ENCODE data around the gene TMEM134. TPM values are rescaled to one million over a fixed set of nuclear protein-coding genes. Genes with fewer than 3 reads are reported as not detected.
"Not testable (repeated sequence)": the region's sequence is repeated elsewhere in the genome, so short reads cannot be mapped to it uniquely, and the experiment has no call there.

The TMEM134 gene
- polyA plus RNA-seq, 5 donors: 34.8 to 67.1 (median 47.5) TPM

GRCh38 chr11:67489203-67489884, 20.3 kb upstream of the TMEM134 start:
- DNase-seq: no peak

- DNase-seq: no peak
Measured at GRCh38 chr11:67486481-67487195, 17.6 kb upstream of the TMEM134 start.

GRCh38 chr11:67485873-67486361, 16.9 kb upstream of the TMEM134 start:
- not testable (repeated sequence) for DNase-seq

- no peak for DNase-seq
Measured at GRCh38 chr11:67484847-67485311, 15.8 kb upstream of the TMEM134 start.

DNA sequence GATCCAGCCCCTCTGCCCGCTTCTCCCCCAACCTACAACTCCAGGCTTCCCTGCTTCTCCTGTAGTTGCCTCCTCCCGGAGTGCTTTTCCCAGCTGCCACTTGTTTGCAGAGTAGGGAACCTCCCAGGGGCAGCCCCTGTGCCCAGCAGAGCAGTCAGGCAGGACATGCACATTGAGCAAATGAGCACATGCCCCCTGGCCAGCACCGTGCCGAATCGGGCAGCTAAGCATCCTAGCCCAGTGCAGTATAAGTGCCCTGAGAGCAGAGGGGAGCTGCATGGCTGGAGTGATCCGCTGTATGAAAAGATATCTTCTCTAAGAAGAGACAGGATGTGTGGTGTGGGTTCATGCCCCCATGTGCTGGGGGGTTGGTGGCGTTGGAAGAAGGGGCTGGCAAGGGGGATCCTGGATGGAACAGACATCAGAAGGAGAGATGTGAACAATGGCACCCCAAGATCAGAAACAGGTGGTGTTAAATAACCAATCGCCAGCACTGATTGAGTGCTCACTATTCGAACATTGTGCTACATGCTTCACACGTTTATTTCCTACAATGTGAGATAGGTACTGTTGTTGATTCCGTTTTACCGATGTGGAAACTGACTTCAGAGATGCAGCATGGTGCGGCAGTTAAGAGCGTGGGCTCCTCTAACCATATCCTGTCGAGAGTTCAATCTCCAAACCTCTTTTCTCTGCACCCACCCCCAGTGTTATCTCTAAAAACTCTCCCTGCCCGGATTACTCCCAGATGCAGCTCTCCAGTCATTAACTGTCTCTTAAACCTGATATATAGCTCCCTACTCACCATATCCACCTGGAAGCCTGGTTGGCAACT, 15.0 kb upstream of the TMEM134 start:
- DNase-seq: no peak

DNA sequence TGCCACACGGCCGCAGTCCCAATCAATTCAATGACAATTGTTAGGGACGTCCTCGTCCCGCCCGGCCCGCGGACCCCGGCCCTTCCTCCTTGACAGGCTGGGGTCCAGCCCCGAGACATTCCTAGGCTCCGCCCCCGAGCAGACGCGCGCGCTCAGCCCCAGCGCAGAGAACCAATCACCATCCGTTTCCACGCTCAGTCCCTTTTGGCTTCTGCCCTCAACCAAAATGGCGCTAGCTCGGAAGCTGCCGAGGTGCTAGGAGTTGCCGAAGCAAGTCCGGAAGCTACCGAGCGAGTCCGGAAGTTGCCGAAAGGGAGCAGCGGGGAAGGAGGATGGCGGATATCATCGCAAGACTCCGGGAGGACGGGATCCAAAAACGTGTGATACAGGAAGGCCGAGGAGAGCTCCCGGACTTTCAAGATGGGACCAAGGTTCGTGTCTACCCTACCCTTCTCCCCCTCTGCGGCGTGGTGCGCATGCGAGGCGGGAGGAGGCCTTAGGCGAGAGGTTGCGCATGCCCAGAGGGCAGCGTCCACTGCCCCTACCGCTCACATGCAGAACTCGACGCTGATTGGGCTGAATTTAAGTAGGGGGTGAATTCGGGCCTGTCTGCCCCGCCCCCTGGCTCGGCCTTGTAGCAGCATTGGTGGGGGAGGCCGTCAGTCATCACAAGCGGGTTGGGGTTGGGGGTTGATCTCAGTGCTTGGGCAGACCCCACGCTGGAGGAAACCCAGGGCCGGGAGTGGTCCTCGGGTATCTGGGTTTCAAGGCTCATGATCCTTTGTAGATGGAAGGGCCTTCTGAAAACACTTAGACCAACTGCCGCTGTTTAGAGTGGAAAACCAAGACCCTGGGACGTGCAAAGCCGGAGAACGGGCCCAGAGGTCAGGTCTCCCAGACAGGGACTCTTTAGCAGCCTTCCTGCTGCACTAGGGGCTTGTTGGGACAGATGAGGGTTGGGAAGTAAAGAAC, 14.1 kb upstream of the TMEM134 start, which contains the start of gene AIP:
Gene AIP, plus strand, starts transcription at position 200 of the 972 bp plus-strand sequence. Its CDS starts 133 bp downstream, at position 333.
- DNase-seq: peak; percentile 97

DNA sequence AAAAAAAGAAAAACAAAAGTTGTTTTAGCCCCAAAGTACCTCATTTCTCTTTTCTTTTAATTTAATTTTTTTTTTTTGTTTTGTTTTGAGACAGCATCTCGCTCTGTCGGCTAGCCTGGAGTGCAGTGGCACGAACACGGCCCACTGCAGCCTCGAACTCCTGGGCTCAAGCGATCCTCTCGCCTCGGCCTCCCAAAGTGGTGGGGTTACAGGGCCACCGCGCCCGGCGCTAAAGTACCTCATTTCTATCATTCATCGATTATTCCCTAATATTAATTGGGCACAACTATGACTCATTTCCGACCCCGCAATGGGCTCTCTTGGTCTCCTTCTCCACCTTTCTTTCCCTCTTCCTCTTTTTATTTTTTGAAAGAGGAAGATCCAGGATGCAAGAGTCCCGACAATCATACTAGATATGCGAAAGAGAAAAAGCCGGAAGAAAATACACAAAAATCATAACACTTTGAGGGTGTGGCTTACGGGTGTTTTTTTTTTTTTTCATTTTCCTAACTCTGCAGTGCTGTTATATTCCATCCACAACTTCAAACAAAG, 13.3 kb upstream of the TMEM134 start:
- no peak for DNase-seq

GRCh38 chr11:67477344-67478050, 8.4 kb upstream of the TMEM134 start:
- not testable (repeated sequence) for DNase-seq

DNA sequence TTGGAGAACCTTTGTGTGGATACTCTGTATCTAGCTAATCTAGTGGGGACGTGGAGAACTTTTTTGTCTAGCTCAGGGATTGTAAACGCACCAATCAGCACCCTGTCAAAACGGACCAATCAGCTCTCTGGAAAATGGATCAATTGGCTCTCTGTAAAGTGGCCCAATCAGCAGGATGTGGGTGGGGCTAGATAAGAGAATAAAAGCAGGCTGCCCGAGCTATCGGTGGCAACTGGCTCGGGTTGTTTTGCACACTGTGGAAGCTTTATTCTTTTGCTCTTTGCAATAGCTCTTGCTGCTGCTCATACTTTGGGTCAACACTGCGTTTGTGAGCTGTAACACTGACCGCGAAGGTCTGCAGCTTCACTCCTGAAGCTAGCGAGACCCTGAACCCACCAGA, 7.6 kb upstream of the TMEM134 start:
- not testable (repeated sequence) for DNase-seq

- DNase-seq: no peak
Measured at GRCh38 chr11:67472882-67473281, 3.8 kb upstream of the TMEM134 start.

DNA sequence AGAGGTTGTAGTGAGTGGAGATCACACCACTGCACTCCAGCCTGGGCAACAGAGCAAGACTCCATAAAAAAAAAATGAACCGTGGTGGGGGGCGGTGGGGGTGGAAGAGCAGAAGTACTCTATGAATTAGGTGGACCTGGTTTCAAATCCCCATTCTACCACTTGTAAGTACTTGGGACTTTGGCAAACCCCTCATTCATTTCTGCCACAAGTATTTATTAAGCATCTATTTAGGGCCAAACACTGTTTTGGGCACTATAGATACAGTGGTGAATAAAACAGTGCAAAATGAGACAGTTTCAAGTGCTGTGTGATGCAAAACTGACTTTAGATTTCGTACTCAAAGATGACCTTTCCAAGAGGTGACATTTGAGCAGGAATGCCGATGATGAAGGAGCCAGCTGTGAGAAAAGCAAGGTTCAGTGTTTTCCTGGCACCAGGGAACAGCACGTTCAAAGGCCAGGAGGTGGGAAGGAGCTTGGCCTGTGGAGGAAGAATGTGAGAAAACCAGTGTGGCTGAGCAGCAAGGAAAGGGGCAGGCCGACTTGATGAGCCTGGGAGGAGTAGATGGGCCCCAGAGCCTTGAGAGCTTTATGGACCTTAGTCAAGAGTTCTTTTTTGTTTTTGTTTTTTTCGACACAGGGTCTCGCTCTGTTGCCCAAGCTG, 1.4 kb upstream of the TMEM134 start:
- no peak for DNase-seq

- no peak for DNase-seq
Measured at GRCh38 chr11:67469508-67469811, 409 bp upstream of the TMEM134 start.

DNA sequence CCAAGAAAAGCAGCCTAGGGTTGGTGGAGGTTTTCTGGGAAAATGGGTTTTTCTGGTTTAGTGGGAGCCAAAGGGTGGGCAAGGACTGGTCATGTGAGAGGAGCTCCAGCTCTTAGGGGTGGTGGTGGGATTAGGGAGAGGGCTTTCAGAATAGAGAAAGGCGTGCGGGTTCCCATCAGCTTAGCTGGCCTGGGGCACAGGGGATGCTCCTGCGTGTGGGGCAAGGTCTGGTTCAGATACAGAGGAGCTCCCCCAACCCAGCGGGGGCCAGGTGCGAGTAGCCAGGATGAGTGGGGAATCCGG, 644 bp downstream of the TMEM134 start:
- DNase-seq: no peak

DNA sequence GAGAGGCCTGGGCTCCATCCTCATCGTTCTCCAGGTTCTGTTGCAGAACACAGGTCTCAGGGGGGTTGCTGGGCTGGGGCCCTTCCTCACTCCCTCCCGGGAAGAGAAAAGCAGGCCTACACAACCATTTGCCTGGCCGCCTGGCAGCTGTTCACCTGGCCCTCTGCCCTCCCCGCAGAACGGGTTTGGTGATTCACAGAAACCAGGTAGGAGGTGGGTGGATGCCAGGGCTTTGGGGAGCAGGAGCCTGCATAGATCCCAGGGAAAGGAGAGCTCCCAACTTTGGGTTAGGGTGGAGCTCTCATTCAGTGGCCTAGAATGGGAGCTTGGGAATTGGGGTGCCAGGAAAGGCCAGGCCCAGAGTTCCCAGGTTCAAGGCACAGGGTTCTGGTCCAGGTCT, 995 bp downstream of the TMEM134 start:
- no peak for DNase-seq

GRCh38 chr11:67466962-67467771, 1.9 kb downstream of the TMEM134 start:
- DNase-seq: no peak

DNA sequence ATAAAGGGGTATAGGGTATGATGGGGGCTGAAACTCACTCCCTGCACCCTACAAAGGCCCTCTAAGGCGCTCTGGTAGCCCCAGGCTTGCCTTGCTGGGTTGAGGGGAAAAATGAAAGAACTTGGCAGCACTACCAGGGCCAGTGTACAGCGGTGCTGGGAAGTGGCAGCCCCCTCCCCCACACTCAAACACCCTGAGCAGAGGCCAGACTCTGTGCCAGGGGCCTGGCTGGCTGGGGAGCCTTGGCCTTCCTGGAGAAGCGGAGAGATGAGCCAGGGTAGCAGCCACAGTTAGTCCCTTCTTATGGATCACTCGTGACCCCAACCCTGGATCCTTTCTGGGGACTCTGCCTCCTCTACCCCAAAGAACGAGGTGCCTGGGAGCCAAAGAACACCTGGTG, 2.7 kb downstream of the TMEM134 start:
- no peak for DNase-seq

DNA sequence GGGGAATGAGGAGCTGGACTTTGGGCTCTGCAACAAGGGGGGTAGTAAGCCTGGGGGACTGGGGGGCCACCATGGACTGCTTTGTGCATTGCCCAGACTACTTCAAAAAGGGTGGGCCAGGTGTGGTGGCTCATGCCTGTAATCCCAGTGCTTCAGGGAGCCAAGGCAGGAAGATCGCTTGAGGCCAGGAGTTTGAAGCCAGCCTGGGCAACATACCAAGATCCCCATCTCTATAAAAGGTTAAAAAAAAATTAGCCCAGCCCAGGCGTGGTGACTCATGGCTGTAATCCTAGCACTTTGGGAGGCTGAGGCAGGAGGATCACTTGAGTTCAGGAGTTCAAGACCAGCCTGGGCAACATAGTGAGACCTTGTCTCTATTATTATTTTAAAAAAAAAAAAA, 3.5 kb downstream of the TMEM134 start:
- DNase-seq: not testable (repeated sequence)

- no peak for DNase-seq
Measured at GRCh38 chr11:67465189-67465510, 3.9 kb downstream of the TMEM134 start.
